DND-41 (cell line): ENCODE measurements around the gene PRSS56.

Source experiments
- EZH2 ChIP-seq: IDR thresholded peaks from 3 replicates; pipeline ENCODE4 v1.6.1; 2012; ENCODE audit warnings: borderline replicate concordance, low read depth, mild to moderate bottlenecking, moderate library complexity, low read length, inconsistent platforms; ENCODE audit not compliant: severe bottlenecking
- TF ChIP-seq, protein P1 (sequence below): IDR thresholded peaks from 2 replicates; pipeline ENCODE4 v1.5.1; 2012; ENCODE audit warnings: borderline replicate concordance, low read length, moderate library complexity, mild to moderate bottlenecking; ENCODE audit not compliant: poor library complexity, severe bottlenecking; ENCODE audit errors: extremely low read depth

DNA sequence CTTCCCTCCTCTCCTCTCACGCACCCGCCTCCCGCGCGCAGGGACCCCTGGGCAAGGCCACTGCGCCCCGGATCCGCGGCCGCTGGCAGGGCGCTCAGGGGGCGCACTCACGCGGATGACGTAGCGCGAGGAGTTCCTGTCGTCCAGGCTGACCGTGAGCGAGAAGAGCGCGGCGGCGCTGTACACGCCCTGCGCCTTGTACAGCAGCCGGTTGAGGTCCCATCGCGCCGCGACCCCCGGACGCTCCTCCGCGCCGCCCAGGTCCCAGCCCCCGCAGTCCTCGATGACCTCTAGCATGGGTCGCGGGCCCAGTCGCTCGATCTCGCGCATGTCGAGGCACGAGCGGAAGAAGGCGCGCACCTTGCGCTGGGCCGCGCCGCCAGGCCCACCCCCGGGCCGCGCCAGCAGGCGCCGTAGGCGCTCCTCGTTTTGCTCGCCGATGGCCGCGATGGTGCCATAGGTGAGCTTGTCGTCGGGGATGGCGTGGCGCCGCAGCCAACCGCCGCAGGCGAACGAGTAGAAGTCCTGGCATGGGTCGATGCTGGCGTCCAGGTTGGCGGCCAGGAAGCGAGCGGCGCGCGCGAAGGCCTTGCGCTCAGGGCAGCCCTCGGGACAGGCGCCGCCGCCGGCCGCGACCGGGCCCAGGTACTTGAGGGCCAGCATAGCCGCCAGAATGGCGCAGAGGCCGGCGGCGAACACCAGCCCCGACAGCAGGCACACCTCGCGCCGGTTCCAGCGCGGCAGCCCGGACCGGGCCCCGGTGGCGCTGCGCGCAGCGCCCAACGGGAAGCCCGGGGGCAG lies 34.2 kb upstream of the PRSS56 start:
- TF ChIP-seq, protein P1, sequence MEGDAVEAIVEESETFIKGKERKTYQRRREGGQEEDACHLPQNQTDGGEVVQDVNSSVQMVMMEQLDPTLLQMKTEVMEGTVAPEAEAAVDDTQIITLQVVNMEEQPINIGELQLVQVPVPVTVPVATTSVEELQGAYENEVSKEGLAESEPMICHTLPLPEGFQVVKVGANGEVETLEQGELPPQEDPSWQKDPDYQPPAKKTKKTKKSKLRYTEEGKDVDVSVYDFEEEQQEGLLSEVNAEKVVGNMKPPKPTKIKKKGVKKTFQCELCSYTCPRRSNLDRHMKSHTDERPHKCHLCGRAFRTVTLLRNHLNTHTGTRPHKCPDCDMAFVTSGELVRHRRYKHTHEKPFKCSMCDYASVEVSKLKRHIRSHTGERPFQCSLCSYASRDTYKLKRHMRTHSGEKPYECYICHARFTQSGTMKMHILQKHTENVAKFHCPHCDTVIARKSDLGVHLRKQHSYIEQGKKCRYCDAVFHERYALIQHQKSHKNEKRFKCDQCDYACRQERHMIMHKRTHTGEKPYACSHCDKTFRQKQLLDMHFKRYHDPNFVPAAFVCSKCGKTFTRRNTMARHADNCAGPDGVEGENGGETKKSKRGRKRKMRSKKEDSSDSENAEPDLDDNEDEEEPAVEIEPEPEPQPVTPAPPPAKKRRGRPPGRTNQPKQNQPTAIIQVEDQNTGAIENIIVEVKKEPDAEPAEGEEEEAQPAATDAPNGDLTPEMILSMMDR, result no peak
- TF ChIP-seq EZH2, result no peak
